Stimulated activated CD4-positive, alpha-beta T cell treated with anti-CD3 and anti-CD28 coated beads, Interleukin-12 subunit alpha, Interleukin-12 subunit beta, amount 100 ng/mL, for 48 hours (primary cell): ENCODE data around the gene ZC3H12C.
"Not testable (repeated sequence)": the region's sequence is repeated elsewhere in the genome, so short reads cannot be mapped to it uniquely, and the experiment has no call there.

ENCODE experiments used
- DNase-seq, 3 donors: peaks; one replicate each; pipeline ENCODE4 v3.0.0-alpha.2; 2020; ENCODE audit warnings: low read depth in 2 of 3, low spot score in 1 of 3

The ZC3H12C gene

DNA sequence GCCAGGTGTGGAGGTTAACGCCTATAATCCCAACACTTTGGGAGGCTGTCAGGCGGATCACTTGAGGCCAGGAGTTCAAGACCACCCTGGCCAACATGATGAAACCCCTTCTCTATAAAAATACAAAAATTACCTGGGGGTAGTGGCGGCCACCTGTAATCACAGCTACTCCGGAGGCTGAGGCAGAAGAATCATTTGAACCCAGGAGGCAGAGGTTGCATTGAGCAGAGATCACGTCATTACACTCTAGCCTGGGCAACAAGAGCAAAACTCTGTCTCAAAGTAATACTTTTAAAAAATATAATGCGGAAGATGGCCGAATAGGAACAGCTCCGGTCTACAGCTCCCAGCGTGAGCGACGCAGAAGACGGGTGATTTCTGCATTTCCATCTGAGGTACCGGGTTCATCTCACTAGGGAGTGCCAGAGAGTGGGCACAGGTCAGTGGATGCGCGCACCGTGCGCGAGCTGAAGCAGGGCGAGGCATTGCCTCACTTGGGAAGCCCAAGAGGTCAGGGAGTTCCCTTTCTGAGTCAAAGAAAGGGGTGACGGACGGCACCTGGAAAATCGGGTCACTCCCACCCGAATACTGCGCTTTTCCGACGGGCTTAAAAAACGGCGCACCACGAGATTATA is 115.6 kb downstream of the ZC3H12C start:
- not testable (repeated sequence) for DNase-seq

DNA sequence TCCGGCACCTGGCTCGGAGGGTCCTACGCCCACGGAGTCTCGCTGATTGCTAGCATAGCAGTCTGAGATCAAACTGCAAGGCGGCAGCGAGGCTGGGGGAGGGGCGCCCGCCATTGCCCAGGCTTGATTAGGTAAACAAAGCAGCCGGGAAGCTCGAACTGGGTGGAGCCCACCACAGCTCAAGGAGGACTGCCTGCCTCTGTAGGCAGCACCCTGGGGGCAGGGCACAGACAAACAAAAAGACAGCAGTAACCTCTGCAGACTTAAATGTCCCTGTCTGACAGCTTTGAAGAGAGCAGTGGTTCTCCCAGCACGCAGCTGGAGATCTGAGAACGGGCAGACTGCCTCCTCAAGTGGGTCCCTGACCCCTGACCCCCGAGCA is 116.1 kb downstream of the ZC3H12C start:
- not testable (repeated sequence) for DNase-seq

DNA sequence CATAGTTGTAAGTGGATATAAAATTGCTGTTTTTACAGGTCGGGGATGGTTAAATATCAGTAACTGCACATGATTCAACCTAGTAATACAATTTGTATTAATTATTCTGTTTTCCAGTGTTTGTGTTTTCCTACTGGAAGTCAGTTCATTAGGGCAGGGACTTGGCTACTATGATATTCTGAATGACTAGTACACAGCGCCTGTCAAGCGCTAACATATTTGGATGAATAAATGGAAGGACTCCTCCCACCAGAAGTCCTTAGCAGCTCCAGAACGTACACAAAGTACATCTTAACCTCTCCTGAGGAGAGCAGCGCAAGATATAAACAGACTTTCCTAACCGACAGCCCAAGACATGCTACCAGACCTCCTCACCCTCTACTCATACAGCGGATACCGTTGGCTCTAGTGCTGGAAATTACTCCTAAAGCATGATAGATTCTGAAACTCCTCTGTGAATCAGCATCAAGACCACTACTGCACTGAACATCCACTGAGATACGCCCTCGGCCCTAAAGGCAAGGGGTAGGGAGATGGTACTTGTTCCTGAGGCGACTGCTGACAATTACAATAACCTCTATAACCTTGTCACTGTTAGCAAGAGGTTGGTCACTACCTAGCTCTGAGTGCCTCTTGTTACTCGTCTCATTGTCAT is 124.2 kb downstream of the ZC3H12C start:
- DNase-seq = no peak

DNA sequence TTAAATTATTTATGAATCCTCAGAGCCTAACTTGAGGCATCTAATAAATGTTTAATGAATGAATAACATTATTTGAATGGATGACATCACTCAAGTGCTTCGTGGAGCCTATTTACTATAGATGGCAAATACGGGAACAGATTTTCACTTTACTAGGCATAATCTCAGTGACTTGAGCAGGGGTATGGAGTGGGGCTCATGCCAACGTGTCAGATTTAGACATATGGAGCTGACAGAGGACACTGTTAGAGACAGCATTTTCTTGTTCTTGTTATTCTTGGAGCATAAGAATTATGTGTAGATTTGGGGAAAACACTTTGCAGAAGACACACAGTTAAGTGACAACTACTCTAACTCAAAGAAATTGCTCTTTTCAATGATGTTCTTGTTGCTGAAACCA is 124.7 kb downstream of the ZC3H12C start:
- DNase-seq = no peak

DNA sequence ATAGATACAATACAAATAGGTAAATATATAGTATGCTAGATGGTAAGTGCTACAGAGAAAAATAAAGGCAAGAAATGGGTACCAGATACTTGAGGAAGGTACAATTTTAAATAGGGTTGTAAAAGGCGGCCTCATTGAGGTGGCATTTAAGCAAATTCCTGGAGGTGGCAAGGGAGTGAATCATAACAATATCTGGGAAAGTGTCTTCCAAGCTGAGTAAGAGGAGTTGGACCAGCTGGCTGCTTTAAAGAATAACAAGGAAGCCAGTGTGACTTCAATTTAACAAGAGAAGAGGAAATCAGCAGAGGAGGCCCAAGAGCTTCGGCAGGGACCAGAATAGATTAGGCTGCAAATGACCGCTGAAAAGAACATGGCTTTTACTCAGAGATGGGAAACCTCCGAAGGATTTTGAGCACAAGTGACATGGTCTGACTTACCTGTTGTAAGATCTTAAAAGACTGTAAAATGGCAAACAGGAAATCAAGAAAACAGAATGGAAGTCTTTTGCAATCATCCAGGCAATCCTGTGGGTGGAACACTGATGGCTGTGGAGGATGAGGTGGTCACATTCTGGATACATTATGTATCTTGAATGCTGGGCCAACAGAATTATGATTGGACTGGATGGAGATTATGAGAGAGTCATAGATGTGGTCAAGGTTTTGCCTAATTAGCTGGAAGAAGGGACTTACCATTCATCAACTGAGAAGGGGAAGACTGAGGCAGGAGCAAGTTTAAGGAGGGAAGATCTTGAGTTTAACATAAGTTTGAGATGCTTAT is 126.0 kb downstream of the ZC3H12C start:
- no peak for DNase-seq
